ENCODE data around the gene ARMC2.

DNA sequence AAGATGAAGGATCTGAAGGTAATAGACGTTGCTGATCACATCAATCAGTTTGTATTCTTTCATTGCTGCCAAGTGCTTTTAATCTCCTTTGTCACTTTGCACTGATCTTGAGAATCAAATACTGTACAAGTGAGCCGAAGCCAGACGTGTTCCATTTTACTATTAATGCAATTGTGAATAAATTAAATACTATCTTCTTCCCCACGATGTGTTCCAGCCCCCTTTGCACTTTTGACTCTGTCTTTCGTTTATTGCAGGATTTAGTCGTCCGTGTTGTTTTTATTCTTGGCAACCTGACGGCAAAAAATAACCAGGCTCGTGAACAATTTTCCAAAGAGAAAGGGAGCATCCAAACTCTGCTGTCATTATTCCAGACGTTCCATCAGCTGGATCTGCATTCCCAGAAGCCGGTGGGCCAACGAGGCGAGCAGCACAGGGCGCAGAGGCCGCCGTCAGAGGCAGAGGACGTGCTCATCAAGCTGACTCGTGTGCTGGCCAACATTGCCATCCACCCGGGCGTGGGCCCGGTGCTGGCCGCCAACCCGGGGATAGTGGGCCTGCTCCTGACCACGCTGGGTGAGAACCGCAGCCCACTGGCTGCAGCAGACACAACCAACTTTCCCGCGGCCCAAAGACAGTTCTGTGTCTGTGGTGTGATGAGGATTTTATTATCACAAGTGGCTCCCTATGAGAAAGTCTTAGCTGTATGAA is 104.7 kb downstream of the ARMC2 start:
- TF ChIP-seq, protein P1, sequence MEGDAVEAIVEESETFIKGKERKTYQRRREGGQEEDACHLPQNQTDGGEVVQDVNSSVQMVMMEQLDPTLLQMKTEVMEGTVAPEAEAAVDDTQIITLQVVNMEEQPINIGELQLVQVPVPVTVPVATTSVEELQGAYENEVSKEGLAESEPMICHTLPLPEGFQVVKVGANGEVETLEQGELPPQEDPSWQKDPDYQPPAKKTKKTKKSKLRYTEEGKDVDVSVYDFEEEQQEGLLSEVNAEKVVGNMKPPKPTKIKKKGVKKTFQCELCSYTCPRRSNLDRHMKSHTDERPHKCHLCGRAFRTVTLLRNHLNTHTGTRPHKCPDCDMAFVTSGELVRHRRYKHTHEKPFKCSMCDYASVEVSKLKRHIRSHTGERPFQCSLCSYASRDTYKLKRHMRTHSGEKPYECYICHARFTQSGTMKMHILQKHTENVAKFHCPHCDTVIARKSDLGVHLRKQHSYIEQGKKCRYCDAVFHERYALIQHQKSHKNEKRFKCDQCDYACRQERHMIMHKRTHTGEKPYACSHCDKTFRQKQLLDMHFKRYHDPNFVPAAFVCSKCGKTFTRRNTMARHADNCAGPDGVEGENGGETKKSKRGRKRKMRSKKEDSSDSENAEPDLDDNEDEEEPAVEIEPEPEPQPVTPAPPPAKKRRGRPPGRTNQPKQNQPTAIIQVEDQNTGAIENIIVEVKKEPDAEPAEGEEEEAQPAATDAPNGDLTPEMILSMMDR (conservative IDR thresholded peaks at IDR 0.05; ENCODE audit: low read depth, low read length) = no peak
- TF ChIP-seq EZH2phosphoT487 (IDR thresholded peaks at IDR 0.05; ENCODE audit: borderline replicate concordance, low read length) = no peak
- TF ChIP-seq EZH2 (IDR thresholded peaks at IDR 0.05; ENCODE audit: low read length, unreplicated experiment) = no peak
